ENCODE data around the gene ITPR1.

GRCh38 chr3:4568841-4569240 lies 75.7 kb downstream of the ITPR1 start:
- no peak for TF ChIP-seq CTCF (IDR thresholded peaks at IDR 0.05)
- TF ChIP-seq POLR2A (IDR thresholded peaks at IDR 0.05) = no peak
